Activated effector memory CD4-positive, alpha-beta T cell treated with anti-CD3 and anti-CD28 coated beads, Interleukin-2, amount 50 U/mL, for 16 hours (primary cell): ENCODE data around the gene SGK2.

Experiments
- DNase-seq: peaks from one replicate; pipeline ENCODE4 v3.0.0-alpha.2; 2020

Gene SGK2

DNA sequence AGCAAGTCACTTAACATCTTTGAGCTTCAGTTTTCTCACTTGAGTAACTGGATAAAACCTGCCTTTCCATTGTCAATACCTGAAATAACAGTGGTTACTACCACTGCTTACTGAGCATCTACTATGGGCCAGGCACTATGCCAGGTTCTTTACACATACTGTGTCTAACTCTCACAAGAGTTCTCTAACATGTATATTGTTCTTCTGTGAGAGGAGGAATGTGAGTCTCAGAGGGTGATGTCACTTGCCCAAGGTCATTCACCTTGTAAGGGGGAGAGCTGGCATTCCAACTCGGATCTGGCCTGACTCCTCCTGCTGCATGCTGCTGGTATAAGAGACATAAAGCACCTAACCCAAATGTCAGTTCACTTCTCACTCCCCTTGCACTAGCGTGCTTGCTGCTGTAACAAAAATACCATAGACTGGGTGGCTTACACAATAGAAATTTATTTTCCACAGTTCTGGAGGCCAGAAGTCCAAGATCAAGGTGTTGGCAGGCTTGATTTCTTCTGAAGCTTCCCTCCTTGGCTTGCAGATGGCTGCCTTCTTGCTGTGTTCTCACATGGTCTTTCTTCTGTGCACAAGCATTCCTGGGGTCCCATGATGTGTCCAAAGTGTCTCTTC lies 21.9 kb upstream of the SGK2 start:
- DNase-seq: no peak

DNA sequence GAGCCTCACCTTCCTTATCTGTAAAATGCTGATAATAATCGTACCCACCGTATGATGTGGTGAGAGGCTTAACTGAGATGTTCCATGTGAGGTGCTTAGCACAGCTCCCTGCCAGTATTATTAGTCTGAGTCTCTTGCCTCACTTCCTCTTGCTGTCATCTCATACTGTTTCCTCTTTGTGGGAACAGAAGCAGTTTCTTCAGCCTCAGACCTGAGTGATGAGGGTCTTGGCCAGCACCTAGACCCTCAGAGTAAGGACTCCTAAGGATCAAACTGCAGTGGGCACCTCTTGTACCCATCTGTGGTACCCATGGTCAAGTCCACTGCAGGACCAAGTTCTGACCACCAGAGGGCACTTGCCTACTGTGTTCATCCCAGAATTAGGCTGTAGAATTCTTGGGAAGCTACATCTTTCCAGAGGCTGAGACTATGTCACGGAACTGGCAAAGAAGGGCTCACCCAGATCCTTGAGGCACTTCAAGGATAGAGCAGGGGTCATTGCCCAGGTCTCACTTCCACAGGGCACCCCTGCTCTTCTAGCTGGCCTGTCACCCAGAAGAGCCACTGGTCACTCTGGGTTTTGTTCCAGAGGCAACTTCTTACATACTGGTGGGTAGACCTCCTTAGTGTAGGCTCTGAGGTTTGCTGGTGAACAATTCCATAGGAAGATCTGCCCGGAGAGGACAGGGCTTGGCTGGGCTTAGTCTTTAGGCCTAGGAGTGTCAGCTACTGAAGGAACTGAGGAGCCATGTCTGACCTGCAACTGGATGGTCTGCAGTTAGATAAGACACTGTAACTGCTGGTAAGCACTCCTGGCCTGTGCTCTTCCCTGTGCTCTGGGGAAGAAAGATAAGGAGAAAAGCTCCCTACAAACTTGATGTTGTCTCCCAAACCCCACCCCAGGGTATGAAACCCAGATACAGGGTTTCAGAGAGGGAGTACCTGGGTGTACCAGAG lies 20.6 kb upstream of the SGK2 start:
- peak; percentile 81 for DNase-seq

DNA sequence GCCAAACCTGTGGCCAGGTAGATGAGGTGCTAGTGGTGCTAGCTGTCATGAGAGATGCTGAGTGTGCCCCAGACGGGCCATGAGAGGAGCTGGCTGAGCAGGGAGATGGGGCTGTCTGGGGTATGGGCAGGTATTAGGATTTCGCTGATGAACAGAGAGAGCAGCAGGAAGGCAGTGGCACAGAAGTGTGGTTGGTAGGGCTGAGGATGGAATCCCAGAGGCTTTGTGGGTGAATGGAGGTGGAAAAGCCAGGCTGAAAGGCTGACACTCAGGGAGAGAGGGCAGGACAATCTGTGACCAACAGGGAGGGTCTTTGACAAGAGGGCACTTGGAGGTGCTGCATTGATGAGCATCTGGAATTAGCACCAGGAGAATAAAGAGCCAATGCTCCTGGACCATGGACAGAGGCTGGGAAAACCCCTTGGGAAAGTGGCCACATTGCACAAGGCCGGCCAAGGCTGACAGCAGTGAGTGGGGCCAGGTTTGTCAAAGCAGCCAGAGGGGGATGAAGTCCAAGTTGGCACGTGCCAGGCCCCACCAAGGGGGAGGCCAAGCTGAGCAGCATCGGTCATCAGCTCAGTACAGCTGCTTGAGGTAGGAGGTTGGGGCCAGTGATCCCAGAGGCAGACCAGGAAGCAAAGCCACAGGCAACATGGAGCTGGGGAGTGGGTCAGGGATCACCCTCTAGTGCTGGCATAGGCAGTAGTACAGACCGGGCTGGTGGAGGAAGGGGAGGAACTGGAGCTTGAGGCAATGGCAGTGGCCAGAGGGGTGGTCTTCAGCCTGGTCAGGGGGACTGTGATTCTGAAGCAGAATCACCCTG lies 19.7 kb upstream of the SGK2 start:
- no peak for DNase-seq

DNA sequence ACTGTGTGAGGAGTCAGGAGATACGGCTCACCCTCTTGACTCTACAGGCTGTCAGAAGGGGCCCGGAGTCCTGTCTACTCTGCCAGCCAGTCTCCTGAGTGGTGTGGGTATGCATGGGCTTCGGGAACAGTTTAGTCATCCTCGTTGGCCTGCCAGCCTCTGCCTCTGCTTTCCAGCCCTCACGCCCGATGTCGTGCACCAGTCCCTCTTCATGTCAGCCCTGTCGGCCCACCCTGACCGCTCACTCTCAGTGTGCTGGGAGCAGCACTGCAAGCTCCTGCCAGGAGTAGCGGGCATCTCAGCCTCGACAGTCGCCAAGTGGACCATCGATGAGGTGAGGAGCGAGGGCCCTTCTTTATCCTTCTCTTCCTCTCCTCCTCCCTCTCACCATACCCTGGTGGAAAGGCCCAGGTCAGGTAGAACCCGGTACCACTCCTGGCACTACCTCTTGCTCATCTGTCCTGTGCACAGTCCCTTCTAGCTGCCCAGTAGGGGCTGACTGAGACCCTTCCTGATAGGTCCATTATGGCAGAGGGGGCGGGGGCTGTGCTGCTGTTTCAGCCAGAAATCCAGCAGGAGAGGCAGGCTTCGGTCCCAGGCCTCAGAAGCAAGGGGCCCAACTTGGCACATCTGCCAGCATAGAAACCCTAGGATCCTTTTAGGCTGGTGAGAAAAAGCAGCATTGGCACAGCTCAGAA lies 18.7 kb upstream of the SGK2 start:
- DNase-seq: no peak

DNA sequence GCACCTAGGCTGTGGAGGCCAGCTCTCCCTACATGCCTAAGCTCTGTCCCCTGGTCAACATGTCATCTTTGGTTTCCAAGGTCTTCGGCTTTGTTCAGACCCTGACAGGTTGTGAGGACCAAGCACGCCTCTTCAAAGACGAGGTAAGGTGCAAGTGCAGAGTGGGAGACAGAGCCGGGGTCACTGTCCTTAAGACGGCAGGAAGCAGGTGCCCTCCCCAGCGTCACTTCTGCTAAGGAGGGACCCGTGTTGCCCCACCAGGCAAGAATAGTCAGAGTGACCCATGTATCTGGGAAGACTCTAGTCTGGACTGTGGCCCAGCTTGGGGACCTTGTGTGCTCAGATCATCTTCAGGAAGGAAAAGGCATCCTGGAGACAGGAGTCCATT lies 18.2 kb upstream of the SGK2 start:
- DNase-seq: no peak

DNA sequence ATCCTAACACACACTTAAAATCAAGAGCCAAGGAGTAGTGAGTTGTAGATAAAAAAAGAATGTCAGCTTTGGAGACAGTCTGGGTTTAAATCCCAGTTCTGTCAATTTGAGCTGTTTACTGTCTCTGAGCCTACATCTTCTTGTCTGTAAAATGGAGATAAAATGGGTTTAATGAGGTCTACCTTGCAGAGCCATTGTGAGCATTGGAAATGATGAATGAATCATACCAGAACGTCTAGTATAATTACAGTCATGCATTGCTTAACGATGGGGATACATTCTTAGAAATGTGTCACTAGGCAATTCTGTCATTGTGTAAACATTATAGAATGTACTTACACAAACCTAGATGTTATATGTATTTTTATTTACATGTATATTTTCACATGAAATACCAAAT lies 17.6 kb upstream of the SGK2 start:
- DNase-seq: no peak

DNA sequence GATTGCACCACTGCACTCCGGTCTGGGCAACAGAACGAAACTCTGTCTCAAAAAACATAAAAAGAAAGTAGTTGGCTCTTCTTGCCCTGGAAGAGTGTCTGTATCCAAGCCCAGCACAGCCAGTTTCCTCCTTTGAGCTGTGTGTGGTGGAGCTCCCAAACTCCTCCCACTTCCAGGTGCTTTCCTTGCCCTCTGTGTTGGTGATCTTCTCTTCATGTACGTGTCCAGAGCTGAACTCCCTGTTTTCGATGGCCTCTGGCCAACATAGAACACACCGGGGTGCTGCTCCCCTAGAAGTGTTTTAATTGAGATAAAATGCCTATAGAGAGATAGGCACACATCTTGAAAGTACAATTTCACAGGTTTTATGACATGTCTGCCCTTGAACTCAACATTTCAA lies 16.7 kb upstream of the SGK2 start:
- DNase-seq: no peak

DNA sequence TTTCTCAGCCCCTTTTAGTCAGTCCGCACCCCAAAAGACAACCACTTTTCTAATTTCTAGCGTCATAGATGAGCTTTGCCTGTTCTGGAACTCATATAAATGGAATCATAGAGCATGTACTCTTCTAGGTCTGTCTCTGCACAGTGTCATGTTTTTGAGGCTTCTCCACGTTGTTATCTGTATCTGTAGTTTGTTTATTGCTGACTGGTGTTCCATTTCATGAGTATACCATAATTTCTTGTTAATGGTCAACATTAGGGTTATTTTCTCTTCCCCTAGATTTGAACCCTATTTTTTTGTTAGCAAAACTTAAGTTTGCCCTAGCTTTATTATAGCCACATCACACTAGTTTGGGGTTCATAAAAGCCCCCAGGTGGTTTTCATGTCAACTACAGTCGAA lies 16.2 kb upstream of the SGK2 start:
- no peak for DNase-seq

DNA sequence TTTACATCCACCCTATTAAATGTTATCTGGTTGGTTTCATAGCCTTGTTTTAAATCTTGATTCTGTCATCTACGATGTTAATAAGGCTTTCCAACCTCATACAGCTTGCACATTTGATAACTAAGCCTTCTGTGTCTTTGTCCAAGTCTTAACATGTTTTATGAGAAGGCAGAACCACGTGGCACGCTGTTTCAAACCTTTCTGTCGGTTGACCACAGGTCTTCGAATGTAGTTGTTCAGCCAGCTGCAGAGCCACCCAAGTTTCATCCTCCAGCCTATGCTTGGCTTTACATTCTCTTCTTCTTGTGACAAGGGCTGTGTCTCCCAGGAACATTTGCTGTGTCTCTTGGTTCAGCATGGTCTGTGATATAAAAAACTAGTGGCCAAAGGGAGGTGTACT lies 15.7 kb upstream of the SGK2 start:
- DNase-seq: no peak

DNA sequence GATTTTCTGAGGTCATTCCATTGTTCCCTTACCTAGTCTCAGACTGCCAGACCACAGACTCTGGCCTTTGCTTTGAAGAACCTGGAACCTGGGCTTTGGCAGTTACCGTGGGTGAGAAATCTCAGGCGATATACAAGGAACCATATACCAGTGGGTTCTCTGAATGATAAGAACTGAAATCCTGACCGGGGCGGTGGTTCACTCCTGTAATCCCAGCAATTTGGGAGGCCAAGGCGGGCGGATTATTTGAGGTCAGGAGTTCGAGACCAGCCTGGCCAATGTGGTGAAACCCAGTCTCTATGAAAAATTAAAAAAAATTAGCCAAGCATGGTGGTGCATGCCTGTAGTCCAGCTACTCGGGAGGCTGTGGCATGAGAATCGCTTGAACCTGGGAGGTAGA lies 14.3 kb upstream of the SGK2 start:
- DNase-seq: no peak

DNA sequence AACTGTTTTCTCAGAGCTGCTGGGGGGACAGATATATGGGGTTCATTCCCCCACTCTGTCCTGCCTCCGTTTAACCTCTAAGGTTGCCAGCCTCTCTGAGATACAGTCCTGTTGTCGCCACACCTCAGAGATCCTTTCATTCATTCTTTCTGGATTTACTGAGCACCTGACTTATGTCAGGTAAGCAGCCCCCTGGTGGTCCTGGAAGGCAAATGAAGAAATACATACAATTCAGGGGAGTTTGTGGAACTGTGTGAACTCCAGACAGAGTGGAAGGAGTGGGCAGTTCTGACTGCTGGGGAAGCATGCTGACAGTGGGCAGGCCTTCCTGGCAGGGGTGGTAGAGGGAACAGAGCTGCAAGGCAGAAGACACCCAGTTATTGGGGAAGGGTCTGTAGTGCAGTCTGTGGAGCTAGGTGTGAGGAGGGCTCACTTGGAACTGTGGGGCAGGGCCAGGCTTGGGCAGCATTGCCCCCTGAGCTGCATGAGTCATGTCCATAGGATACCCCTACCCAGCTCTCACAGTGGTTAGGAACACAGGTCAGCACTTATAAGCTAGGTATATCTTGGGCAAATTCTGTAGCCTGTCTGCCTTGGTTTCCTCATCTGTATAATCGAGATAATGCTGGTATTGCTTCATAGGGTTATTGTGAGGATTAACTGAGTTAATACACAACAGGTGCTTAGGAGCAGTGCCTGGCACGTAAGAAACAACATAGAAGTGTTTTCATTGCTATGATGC lies 12.8 kb upstream of the SGK2 start:
- DNase-seq: peak; percentile 21

DNA sequence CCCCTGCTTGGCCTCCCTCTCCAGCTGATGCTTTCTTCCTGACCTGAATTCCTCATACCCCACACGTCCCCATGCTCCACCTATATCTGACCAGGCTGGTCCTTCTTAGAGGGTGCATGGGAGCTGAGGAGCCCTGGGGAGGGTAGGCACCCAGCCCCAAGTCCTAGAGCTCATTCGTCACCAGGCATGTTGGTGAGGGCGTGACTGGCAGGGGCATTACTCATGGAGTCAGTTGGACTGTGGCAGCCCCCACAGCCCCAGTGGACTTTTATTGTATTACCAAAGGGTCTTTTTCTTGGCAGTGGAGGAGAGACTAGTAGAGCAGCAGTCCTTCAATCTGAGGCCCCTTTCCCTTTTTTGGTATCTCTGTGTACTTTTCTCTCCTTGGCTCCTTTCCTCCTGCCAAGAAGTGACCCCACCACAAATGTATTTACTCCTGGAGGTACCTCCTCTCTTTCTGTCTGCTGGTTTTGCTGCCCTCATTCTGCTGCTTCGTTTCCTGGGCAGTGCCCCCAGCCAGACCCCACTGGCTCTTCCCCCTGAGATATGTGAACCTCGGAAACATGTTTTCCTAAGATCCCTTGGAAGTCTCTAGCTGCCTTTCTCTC lies 10.4 kb upstream of the SGK2 start:
- DNase-seq: peak; percentile 28

DNA sequence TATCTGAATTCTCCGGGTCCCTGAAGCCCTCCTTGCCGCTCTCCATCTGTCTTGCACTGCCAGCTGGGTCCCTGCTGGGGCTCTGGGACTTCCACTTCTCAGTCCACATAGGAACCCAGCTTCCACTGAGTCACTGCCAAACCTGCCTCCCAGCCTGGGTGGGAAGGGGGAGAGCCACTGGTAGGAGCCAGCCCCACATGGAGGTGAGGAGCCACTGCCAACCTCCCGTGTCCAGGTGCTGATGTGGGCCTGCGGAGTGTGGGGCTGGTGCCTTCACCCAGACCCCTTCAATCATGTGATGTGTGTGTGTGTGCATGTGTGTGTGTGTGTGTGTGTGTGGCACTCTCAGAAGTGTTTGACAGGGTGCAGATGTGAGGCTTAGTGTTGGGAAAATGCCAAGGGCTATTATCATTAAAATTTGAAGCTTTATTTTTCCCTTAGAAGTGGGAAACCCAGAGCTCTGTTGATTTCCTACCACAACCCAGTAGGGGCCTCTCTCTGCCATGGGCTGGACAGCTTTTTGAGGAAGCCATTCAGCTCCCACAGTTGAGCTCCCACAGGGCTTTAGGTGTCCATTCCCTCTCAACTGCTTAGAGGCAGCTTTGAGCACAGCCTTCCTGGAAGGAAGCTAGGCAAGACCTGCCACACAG lies 9.3 kb upstream of the SGK2 start:
- DNase-seq: no peak

DNA sequence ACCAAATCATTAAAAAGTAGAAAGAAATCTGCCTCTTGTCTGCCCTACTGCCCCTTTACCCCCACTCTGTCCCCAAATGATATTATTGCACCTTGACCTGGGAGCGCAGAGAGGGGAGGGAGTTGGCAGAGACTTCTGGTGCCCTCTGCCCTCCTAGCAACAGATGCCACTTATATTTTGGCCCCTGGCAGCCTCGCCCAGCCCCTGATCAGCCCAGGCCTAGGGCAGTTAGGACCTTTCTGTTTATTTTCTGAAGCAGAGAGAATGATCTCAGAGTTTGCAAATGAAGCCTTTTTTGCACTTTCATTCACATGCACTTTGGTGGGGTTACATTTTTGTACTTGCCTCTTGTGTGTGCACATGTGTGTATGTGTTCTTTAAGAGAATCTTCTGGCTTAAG lies 8.4 kb upstream of the SGK2 start:
- DNase-seq: no peak

DNA sequence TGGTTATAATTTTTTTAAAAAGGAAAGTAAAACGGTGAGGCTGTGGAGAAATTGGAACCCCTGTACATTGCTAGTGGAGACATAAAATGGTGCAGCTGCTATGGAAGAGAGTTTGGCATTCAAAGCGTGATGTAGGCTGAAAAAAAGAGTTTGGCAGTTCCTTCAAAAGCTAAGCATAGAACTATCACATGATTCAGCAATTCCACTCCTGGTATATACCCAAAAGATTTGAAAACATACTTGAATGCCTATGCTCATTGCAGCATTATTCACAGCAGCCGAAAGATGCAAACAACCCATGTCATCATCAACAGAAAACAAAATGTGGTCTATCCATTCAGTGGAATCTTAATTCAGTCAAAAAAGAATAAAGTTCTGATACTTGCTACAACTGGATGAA lies 4.5 kb upstream of the SGK2 start:
- DNase-seq: no peak

DNA sequence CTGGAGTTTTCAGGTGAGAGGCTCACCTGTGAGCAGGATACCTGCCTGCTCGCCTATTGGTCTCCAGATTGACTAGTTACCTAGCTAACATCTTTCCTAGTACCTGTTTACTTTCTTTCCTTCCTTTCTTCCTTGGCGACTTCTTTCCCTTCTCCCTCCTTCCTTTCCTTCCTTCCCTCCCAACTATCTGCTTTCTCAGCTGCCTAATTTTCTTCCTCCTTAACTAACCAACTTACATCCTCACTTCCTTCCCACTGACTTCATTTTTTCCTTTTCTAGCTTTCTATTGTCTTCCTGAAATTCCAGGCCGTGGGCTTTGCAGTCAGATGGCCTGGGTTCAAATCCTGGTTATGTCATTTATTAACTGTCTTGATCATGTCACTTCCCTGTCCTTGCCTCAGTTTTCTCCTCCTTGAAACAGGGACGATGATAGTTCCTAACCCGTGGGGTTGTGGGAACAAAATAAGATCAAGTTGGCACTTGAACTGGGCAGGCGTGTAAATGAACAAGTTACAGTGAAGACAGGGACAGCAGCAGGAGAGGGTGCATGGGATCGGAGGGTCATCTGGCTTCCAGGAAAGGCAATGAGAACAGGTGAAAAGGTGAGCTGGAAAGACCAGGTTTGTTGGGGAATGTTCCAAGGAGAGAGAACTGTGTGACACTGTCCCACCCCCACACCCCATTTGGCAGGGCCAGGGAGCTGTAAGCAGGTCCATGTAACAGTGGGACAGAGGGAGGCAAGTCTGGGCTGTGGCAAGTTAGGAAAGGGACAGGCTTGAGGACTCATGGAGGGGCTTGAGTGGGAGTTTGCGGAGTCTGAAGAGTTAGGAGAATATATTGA lies 540 bp downstream of the SGK2 start:
- no peak for DNase-seq

DNA sequence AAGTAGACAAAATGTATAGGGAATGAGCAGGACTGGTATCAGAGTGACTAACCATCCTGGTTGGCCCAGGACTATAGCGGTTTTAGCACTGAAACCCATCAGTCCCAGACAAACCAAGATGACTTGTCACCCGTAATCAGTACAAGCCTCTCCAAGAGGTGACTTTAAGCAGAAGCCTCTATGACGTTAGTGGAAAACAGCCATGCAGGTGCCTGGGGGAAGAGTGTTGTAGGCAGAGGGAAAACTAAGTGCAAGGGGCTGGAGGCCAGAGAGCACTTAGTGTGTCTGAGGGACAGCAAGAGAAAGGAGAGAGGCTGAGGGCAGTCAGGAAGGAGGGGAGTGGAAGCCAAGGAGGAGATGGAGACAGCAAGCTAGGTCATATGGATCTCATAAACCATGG lies 2.1 kb downstream of the SGK2 start:
- no peak for DNase-seq

DNA sequence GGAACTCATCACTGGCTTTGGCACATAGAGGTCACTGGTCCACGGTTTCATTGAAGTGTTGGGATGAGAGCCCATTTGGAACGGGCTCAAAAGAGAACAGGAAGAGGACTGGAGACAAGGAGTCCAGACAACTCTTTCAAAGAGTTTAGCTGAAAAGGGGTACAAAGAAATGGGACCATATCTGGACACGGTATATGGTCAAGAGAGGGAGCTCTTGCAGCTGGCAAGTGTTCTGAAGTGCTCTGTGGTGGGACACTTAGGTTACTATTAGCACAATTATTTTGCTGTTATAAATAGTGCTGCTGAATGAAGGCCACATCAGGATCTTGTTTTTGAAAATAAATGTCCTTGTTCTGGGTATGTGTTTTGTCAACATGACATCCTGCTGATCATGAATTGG lies 4.6 kb downstream of the SGK2 start:
- no peak for DNase-seq

DNA sequence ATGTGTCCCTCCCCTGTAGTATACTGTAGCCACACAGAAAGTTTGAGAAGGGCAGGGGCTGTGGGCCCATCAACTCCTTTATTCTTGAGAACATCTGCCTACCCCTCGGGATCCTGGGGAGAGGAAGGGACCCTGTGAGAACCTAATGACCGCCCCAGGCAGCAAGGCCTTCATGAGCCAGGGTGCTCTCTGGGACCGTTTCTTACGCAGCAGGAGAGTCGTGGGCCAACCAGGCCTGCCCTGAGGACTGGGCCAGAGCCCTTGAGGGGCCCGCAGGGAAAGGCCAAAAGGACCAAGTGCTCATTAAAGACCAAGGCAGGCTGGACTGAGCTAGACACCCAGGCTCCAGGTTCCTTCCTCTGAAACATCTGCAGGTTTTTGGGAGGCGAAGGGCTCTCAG lies 5.2 kb downstream of the SGK2 start:
- DNase-seq: no peak

DNA sequence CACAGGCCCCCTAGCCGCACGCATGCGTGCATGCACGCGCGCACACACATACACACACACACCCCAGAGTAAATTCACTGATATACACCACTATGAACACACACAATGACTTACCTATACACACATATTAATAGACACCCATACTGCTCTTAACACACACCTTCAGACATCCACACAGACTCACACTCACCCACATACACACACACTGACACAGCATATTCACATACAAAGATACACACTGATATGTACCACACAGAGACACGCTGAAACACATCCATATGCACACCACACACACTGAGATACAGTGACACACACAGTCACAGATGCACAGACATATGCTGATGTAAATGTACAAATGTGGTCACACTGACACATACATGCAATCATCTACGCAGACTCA lies 5.6 kb downstream of the SGK2 start:
- DNase-seq: no peak
